ENCODE results near the gene FCGR2B.

FCGR2B gene

GRCh38 chr1:161726473-161727255 is 63.7 kb downstream of the FCGR2B start:
- TF ChIP-seq ZFX (IDR thresholded peaks at IDR 0.05; ENCODE audit: borderline replicate concordance) (no peak), CTCF (IDR thresholded peaks at IDR 0.05) (no peak)
- H3K27ac ChIP-seq = no peak overlapping the region

GRCh38 chr1:161727256-161727924 is 64.4 kb downstream of the FCGR2B start:
- no peak for TF ChIP-seq CTCF (IDR thresholded peaks at IDR 0.05)
- H3K27ac ChIP-seq = no peak overlapping the region
